Kidney epithelial cell (primary cell): ENCODE data around the gene CD109. TPM values are rescaled to one million over a fixed set of nuclear protein-coding genes. Genes with fewer than 3 reads are reported as not detected.
A peak's percentile ranks its signal among the peaks of the same experiment; 100 is the strongest.

Source experiments
- DNase-seq: peaks from one replicate; pipeline ENCODE4 v3.0.0-alpha.2; 2010; ENCODE audit warnings: low read depth
- H3K27me3 ChIP-seq: 2 replicates; pipeline ENCODE4 v1.6.0; 2011; ENCODE audit warnings: low read length; ENCODE audit not compliant: control insufficient read depth, insufficient read depth
- H3K36me3 ChIP-seq: 2 replicates; pipeline ENCODE4 v1.5.1; 2011; ENCODE audit warnings: low read length; ENCODE audit not compliant: control insufficient read depth, insufficient read depth
- H3K4me3 ChIP-seq: 2 replicates; pipeline ENCODE4 v1.5.1; 2011; ENCODE audit warnings: low read depth, mild to moderate bottlenecking, control low read depth, low read length
- CTCF ChIP-seq: IDR thresholded peaks from 2 replicates; pipeline ENCODE4 v1.5.1; 2011; ENCODE audit warnings: mild to moderate bottlenecking, moderate library complexity, low read length, control low read depth, inconsistent platforms; ENCODE audit not compliant: insufficient read depth, poor library complexity, severe bottlenecking
- total RNA-seq: library from RNA; depleted of rRNA; stranded (reverse); fragments of >200 nt; gene quantifications from 2 replicates; pipeline ENCODE4 v1.2.3, GENCODE V29; 2015

CD109 gene
- total RNA-seq, 1 donor from 2014 or later, result 8.6 TPM

DNA sequence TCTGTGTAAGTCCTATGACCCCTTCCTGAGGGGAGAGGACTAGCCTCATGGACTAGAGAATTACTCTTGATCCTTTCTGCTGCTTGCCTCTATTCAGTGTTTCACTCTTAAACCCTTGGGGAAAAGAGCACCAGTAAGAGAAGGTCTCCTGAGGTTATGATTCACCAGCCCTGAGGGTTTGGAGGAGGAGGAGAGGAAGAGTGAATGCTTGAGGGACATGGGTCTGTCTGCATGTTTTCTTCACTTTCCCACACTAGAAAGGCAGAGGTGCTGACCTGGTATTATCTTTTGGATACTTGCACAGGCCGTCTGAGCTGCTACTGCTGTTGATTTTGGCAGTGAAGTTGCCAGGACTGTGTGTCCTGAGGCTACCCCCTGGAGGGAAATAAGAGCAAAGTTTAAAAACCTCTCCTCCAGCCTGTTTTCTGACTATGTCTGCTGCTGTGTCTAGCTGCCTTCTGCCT lies 78.3 kb downstream of the CD109 start:
- no peak overlapping the region for H3K4me3 ChIP-seq
- no peak for TF ChIP-seq CTCF
- DNase-seq, result peak; percentile 45
- no peaks in the 10 kb centered on the region for H3K36me3 ChIP-seq
- H3K27me3 ChIP-seq, result no peaks in the 10 kb centered on the region

- H3K4me3 ChIP-seq, result no peak overlapping the region
- no peak for DNase-seq
- no peaks in the 10 kb centered on the region for H3K36me3 ChIP-seq
- no peak for TF ChIP-seq CTCF
- no peaks in the 10 kb centered on the region for H3K27me3 ChIP-seq
Observed at GRCh38 chr6:73779943-73780342, 83.9 kb downstream of the CD109 start.

GRCh38 chr6:73782911-73783310 lies 86.9 kb downstream of the CD109 start:
- H3K36me3 ChIP-seq, result no peaks in the 10 kb centered on the region
- TF ChIP-seq CTCF, result no peak
- H3K4me3 ChIP-seq, result no peak overlapping the region
- H3K27me3 ChIP-seq, result no peaks in the 10 kb centered on the region
- DNase-seq, result no peak

DNA sequence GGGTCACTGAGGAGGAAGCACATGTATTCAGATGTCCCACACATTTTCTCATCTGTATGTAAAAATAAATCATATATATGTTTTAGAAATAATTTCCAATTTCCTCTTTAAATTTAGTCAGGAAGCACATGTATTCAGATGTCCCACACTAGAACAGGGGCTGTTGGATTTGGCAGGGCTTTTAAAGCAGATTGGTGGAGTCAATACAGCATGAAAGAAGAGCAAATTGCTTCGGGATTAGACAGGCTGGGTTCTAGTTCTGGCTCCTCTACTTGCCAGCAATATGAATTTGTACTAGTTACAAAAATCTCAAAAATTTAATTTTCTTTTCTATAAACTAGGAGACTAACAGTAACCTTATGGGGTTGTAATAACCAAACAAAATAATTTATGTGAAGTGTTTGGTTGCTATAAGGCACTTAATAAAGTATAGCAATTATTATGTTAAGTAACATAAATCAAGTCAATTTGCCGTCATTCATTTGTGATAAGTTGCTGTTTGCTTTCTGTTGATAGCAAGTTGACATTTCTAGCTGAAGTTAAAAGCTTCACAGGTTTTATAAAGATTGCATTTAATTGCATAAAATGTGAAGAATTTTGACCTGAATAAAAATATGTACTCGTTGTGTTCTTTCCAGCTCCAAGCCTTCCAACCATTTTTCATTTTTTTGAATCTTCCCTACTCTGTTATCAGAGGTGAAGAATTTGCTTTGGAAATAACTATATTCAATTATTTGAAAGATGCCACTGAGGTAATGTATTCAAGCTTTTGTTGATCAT lies 88.9 kb downstream of the CD109 start:
- Histone ChIP-seq H3K36me3 (no peaks in the 10 kb centered on the region), H3K27me3 (no peaks in the 10 kb centered on the region), H3K4me3 (no peak overlapping the region)
- DNase-seq, result no peak
- no peak for TF ChIP-seq CTCF

- no peak for DNase-seq
- Histone ChIP-seq H3K4me3 (no peak overlapping the region), H3K27me3 (no peaks in the 10 kb centered on the region), H3K36me3 (no peaks in the 10 kb centered on the region)
- no peak for TF ChIP-seq CTCF
Observed at GRCh38 chr6:73790574-73790973, 94.6 kb downstream of the CD109 start.

DNA sequence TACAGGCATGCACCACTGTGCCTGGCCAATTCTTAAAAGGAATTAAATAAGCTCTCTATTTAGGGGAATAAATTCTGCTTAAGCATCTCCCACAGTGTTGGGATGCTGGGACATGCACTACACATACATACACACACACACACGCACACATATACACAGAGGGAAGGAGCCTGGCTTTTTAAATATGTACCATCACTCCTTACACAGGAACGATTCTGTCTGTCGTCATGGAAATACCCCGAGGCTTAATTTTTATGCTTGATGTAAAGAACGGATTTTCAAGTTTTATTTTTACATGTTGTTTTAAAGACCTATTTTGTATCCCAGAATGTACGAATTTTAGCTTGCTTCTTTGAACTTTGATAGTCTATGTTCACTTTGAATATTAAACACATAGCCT lies 95.3 kb downstream of the CD109 start:
- H3K4me3 ChIP-seq, result no peak overlapping the region
- no peaks in the 10 kb centered on the region for H3K27me3 ChIP-seq
- no peak for TF ChIP-seq CTCF
- H3K36me3 ChIP-seq, result no peaks in the 10 kb centered on the region
- no peak for DNase-seq
